Neural progenitor cell (in vitro differentiated cells): Measurements from ENCODE around the gene ENO2. TPM values are rescaled to one million over a fixed set of nuclear protein-coding genes. Genes with fewer than 3 reads are reported as not detected.
"Not testable (repeated sequence)": the region's sequence is repeated elsewhere in the genome, so short reads cannot be mapped to it uniquely, and the experiment has no call there.

ENCODE experiments used
- DNase-seq: peaks from one replicate; pipeline ENCODE4 v3.0.0-alpha.2; 2016; ENCODE audit warnings: low spot score
- H2AFZ ChIP-seq: fragments of 200-600 bp; sonication (generic); replicated peaks from 2 replicates; pipeline ENCODE4 v1.6.1; 2016; ENCODE audit warnings: antibody characterized with exemption
- H3F3A ChIP-seq: fragments of 200-600 bp; sonication (generic); 2 replicates; pipeline ENCODE4 v1.6.1; 2016; ENCODE audit warnings: antibody characterized with exemption, low read depth
- H3K27ac ChIP-seq: fragments of 200-600 bp; sonication (generic); 2 replicates; pipeline ENCODE4 v1.5.1; 2016; ENCODE audit warnings: mild to moderate bottlenecking
- H3K27me3 ChIP-seq: fragments of 200-600 bp; sonication (generic); 2 replicates; pipeline ENCODE4 v1.6.1; 2016; ENCODE audit warnings: mild to moderate bottlenecking, moderate library complexity
- H3K36me3 ChIP-seq: fragments of 200-600 bp; sonication (generic); 2 replicates; pipeline ENCODE4 v1.5.1; 2016
- H3K4me1 ChIP-seq: fragments of 200-600 bp; sonication (generic); 2 replicates; pipeline ENCODE4 v1.6.1; 2016; ENCODE audit warnings: mixed run types
- H3K4me2 ChIP-seq: fragments of 200-600 bp; sonication (generic); 2 replicates; pipeline ENCODE4 v1.6.1; 2016
- H3K4me3 ChIP-seq: fragments of 200-600 bp; sonication (generic); 2 replicates; pipeline ENCODE4 v1.5.1; 2016
- H3K79me2 ChIP-seq: fragments of 200-600 bp; sonication (generic); 2 replicates; pipeline ENCODE4 v1.6.1; 2016; ENCODE audit warnings: low read depth
- H3K9ac ChIP-seq: fragments of 200-600 bp; sonication (generic); 2 replicates; pipeline ENCODE4 v1.6.1; 2016
- H3K9me3 ChIP-seq: fragments of 200-600 bp; sonication (generic); 2 replicates; pipeline ENCODE4 v1.5.1; 2016; ENCODE audit warnings: low read depth
- H4K20me1 ChIP-seq: fragments of 200-600 bp; sonication (generic); 2 replicates; pipeline ENCODE4 v1.6.1; 2016; ENCODE audit warnings: low read depth
- H3K27ac Mint-ChIP-seq: 3 replicates; pipeline ENCODE4 v1.8.0; 2021; ENCODE audit warnings: mixed read lengths
- H3K27me3 Mint-ChIP-seq: 2 replicates; pipeline ENCODE4 v1.8.0; 2022; ENCODE audit warnings: low read depth, mild to moderate bottlenecking, inconsistent platforms, moderate library complexity, mixed read lengths; ENCODE audit not compliant: insufficient read depth
- H3K36me3 Mint-ChIP-seq: 3 replicates; pipeline ENCODE4 v1.8.0; 2021; ENCODE audit warnings: mixed read lengths
- H3K4me1 Mint-ChIP-seq: 3 replicates; pipeline ENCODE4 v1.8.0; 2021; ENCODE audit warnings: mixed read lengths
- H3K4me3 Mint-ChIP-seq: 3 replicates; pipeline ENCODE4 v1.8.0; 2021; ENCODE audit warnings: mild to moderate bottlenecking, moderate library complexity, mixed read lengths
- H3K9me3 Mint-ChIP-seq: 3 replicates; pipeline ENCODE4 v1.8.0; 2020; ENCODE audit warnings: mixed read lengths
- EZH2 ChIP-seq: fragments of 200-600 bp; sonication (generic); IDR thresholded peaks from 2 replicates; pipeline ENCODE4 v1.6.1; 2017; ENCODE audit warnings: antibody characterized with exemption, mild to moderate bottlenecking, moderate library complexity
- EZH2phosphoT487 ChIP-seq: fragments of 200-600 bp; sonication (generic); IDR thresholded peaks from 2 replicates; pipeline ENCODE4 v1.6.1; 2017; ENCODE audit warnings: antibody characterized with exemption
- total RNA-seq: library from RNA; depleted of rRNA; stranded (reverse); fragments of >200 nt; gene quantifications from 2 replicates; pipeline ENCODE4 v1.2.3, GENCODE V29; 2015; ENCODE audit warnings: low replicate concordance
- TF ChIP-seq, protein P1 (sequence below): fragments of 200-600 bp; sonication (generic); IDR thresholded peaks from 2 replicates; pipeline ENCODE4 v1.5.1; 2017; ENCODE audit warnings: antibody characterized with exemption, mild to moderate bottlenecking

ENO2 gene
- total RNA-seq, 1 donor from 2014 or later = 82.2 TPM

DNA sequence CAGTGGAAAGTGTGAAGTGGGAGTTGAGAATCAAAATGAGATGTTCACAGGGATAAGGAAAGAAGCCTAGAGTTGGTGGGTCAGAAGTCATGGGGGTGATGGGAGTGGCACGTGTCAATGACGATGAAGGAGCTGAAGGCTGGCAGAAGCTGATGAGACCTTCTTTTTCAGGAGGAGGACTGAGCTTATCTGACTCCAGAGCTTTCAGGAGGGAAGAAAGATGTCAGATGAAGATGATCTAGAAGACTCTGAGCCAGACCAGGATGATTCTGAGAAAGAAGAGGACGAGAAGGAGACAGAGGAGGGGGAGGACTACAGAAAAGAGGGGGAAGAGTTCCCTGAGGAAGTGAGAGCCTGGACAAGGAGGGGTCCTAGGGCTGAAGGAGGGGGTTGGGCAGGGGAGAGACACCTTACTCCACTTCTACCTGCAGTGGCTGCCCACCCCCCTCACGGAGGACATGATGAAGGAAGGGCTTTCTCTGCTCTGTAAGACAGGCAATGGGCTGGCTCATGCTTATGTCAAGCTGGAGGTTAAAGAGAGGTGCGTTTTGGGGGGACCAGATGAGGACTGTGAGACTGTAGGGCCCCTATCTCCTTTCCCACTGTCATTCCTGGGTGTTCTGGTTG, 8.9 kb upstream of the ENO2 start:
- Histone ChIP-seq H3K9me3 (no peaks in the 10 kb centered on the region), H3K4me1 (peaks cover 28% of the 10 kb centered on the region), H2AFZ (peak overlapping the region; percentile 74), H3K27me3 (no peaks in the 10 kb centered on the region), H3F3A (peaks cover 29% of the 10 kb centered on the region), H3K4me3 (peak overlapping the region; percentile 59), H3K4me2 (peak overlapping the region; percentile 87), H3K27ac (no peak overlapping the region), H3K9ac (no peak overlapping the region), H3K79me2 (no peaks in the 10 kb centered on the region), H3K36me3 (no peaks in the 10 kb centered on the region), H4K20me1 (no peaks in the 10 kb centered on the region)
- H3K27ac Mint-ChIP-seq = no peak overlapping the region
- H3K27me3 Mint-ChIP-seq = peaks cover 5% of the 10 kb centered on the region
- peaks cover 11% of the 10 kb centered on the region for H3K4me1 Mint-ChIP-seq
- TF ChIP-seq EZH2 (no peak), EZH2phosphoT487 (no peak)
- TF ChIP-seq, protein P1, sequence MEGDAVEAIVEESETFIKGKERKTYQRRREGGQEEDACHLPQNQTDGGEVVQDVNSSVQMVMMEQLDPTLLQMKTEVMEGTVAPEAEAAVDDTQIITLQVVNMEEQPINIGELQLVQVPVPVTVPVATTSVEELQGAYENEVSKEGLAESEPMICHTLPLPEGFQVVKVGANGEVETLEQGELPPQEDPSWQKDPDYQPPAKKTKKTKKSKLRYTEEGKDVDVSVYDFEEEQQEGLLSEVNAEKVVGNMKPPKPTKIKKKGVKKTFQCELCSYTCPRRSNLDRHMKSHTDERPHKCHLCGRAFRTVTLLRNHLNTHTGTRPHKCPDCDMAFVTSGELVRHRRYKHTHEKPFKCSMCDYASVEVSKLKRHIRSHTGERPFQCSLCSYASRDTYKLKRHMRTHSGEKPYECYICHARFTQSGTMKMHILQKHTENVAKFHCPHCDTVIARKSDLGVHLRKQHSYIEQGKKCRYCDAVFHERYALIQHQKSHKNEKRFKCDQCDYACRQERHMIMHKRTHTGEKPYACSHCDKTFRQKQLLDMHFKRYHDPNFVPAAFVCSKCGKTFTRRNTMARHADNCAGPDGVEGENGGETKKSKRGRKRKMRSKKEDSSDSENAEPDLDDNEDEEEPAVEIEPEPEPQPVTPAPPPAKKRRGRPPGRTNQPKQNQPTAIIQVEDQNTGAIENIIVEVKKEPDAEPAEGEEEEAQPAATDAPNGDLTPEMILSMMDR = no peak
- peaks cover 3% of the 10 kb centered on the region for H3K9me3 Mint-ChIP-seq
- no peak for DNase-seq
- peaks cover 5% of the 10 kb centered on the region for H3K36me3 Mint-ChIP-seq
- no peak overlapping the region for H3K4me3 Mint-ChIP-seq

DNA sequence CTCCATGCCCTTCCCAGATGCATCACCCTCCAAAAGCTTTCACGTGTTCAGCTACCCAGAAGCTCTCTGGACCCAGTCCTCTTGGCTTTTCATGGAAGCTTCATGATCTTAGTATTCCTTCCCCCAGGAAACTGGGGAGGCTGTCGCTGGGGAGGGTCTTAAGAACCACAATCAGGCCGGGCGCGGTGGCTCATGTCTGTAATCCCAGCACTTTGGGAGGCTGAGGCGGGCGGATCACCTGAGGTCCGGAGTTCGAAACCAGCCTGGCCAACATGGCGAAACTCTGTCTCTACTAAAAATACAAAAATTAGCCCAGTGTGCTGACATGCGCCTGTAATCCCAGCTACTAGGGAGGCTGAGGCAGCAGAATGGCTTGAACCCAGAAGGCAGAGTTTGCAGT, 6.2 kb upstream of the ENO2 start:
- H3K27ac ChIP-seq, H3K27me3 Mint-ChIP-seq, H3K4me3 ChIP-seq, H3K9me3 Mint-ChIP-seq, H3K9ac ChIP-seq, H3K79me2 ChIP-seq, H3K27me3 ChIP-seq, DNase-seq, H2AFZ ChIP-seq, H3K36me3 ChIP-seq, H3K4me2 ChIP-seq, H3K9me3 ChIP-seq, H4K20me1 ChIP-seq, H3K36me3 Mint-ChIP-seq, H3K27ac Mint-ChIP-seq: not testable (repeated sequence)
- H3F3A ChIP-seq = peaks cover 37% of the 10 kb centered on the region
- Mint-ChIP-seq H3K4me3 (peak overlapping the region; percentile 59), H3K4me1 (peaks cover 19% of the 10 kb centered on the region)
- peaks cover 26% of the 10 kb centered on the region for H3K4me1 ChIP-seq

DNA sequence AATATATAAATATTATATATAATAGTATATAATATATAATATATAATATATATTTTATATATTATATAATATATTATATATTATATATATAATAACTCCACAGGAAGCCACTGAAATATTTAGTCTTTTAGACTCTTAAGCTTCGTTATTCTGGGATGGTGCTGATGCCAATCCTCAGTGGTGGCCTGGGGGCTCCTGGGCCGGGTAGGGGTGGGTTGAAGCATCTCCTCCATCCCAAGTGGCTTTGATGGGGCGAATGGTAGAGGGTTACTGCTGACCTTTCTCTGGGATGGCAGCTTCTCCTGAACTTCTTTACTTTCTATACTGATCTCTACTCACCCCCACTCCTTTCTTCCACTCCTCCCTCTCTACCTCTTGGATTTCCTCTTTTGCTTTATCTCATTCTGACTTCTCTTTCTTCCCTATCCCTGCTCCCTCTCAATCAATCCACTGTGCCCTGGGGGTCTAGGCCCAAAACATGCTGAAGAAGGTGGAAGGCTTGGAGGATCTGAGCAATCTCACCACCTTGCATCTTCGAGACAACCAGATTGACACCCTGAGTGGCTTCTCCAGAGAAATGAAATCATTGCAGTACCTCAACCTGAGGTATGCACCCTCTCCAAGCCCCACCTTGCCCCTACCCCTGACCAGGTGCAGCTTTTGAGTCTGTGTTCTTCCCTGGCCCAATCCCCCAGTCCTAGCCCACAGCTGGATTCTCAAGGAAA, 4.8 kb upstream of the ENO2 start:
- peaks cover 9% of the 10 kb centered on the region for H3K79me2 ChIP-seq
- no peak overlapping the region for H3K4me2 ChIP-seq
- Mint-ChIP-seq H3K9me3 (no peaks in the 10 kb centered on the region), H3K4me3 (peak overlapping the region; percentile 10), H3K36me3 (peaks cover 4% of the 10 kb centered on the region), H3K27ac (no peak overlapping the region), H3K27me3 (peaks cover 3% of the 10 kb centered on the region), H3K4me1 (peaks cover 24% of the 10 kb centered on the region)
- no peaks in the 10 kb centered on the region for H3K36me3 ChIP-seq
- H4K20me1 ChIP-seq = no peaks in the 10 kb centered on the region
- H3K9me3 ChIP-seq = no peaks in the 10 kb centered on the region
- H2AFZ ChIP-seq = no peak overlapping the region
- no peak for TF ChIP-seq EZH2
- TF ChIP-seq, protein P1 = no peak
- no peak for TF ChIP-seq EZH2phosphoT487
- no peak overlapping the region for H3K27ac ChIP-seq
- H3K4me3 ChIP-seq = no peak overlapping the region
- H3K4me1 ChIP-seq = peaks cover 21% of the 10 kb centered on the region
- H3F3A ChIP-seq = peaks cover 42% of the 10 kb centered on the region
- H3K27me3 ChIP-seq = no peaks in the 10 kb centered on the region
- DNase-seq = no peak
- H3K9ac ChIP-seq = no peak overlapping the region
